ENCODE results near the gene TNFRSF17. TPM values are rescaled to one million over a fixed set of nuclear protein-coding genes. Genes with fewer than 3 reads are reported as not detected.
A peak's percentile ranks its signal among the peaks of the same experiment; 100 is the strongest.

The TNFRSF17 gene
- total and polyA plus RNA-seq, 9 of the 15 experiments (the other 6 are each of a cell fraction or from before 2014, with no cell fraction given) = not detected

DNA sequence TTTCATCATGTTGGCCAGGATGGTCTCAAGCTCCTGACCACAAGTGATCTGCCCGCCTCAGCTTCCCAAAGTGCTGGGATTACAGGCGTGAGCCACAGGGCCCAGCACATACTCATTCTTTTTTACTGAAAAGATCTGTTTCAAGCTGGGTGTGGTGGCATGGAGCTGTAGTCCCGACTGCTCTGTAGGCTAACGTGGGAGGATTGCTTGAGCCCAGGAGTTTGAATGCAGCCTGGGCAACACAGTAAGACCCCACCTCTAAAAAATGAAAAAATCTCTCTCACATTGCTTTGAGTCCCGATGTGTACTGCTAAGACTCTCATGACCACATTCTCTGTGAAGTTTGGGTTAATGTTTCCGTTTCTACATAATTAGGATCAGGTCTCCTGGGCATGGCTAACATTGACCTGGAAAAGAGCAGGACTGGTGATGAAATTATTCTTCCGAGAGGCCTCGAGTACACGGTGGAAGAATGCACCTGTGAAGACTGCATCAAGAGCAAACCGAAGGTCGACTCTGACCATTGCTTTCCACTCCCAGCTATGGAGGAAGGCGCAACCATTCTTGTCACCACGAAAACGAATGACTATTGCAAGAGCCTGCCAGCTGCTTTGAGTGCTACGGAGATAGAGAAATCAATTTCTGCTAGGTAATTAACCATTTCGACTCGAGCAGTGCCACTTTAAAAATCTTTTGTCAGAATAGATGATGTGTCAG is 2.3 kb downstream of the TNFRSF17 start:
- H3K27me3 ChIP-seq (ENCODE audit: control insufficient read depth in 2 of 2, insufficient read depth in 2 of 2, low read length in 2 of 2) = no peaks in the 10 kb centered on the region
- no peak overlapping the region for H3K27ac ChIP-seq (ENCODE audit: extremely low read depth, low read depth, low read length)
- in situ Hi-C loops (cut with MboI) = no loop called here
- H3K4me2 ChIP-seq (ENCODE audit: insufficient read depth, low read length) = no peak overlapping the region
- H3K9ac ChIP-seq (ENCODE audit: insufficient read depth in 1 of 2, low read depth in 2 of 2, low read length in 2 of 2) = no peak overlapping the region
- H3K79me2 ChIP-seq (ENCODE audit: control insufficient read depth, insufficient read depth, low read length) = no peaks in the 10 kb centered on the region
- intact Hi-C loops (cut with micrococcal nuclease) = no loop called here
- ATAC-seq (no peak), FAIRE-seq (no peak), DNase-seq (ENCODE audit: extremely low read depth in 1 of 4, low spot score in 3 of 4) (no peak)
- no peaks in the 10 kb centered on the region for H3K36me3 ChIP-seq (ENCODE audit: control insufficient read depth, insufficient read depth, low read length)
- TF ChIP-seq ZNF121 (CRISPR knock-in tag; conservative IDR thresholded peaks at IDR 0.05) (peak; percentile 19; the same call in 1 of the 2 replicates), KLF6 (CRISPR knock-in tag; IDR thresholded peaks at IDR 0.05; ENCODE audit: borderline replicate concordance) (no peak)
- H4K20me1 ChIP-seq (replicated peaks; ENCODE audit: control insufficient read depth, insufficient read depth, low read length) = no peaks in the 10 kb centered on the region
- H3K9me1 ChIP-seq (ENCODE audit: control insufficient read depth, insufficient read depth, low read length) = no peaks in the 10 kb centered on the region
- ChIA-PET CTCF (ENCODE audit: low intra/inter-chr PET ratio) (no interaction called here), POLR2A (interaction anchor here (0.5 to 2.6 kb wide), 3 partner anchors 9 to 762 kb away, joined by 3 to 9 read pairs (median 3); partner anchors contain the start of gene SNX29)
- H3K9me3 ChIP-seq (replicated peaks; ENCODE audit: control insufficient read depth, insufficient read depth, low read depth, low read length) = no peaks in the 10 kb centered on the region
- WGBS (ENCODE audit: insufficient coverage, low coverage, missing lambda C conversion rate) = 31% methylated on average over 17 of the region's 17 CpGs
- H3K4me3 ChIP-seq = no peak overlapping the region
- H3K4me1 ChIP-seq (replicated peaks in 1 of 2; ENCODE audit: control insufficient read depth in 2 of 2, insufficient read depth in 2 of 2, low read length in 2 of 2) = peaks cover 0 to 12% of the 10 kb centered on the region in 2 experiments; a peak in 2 of 5 replicates
- H2AFZ ChIP-seq (ENCODE audit: low read depth, low read length) = peak overlapping the region; percentile 57
- BruUV-seq (replicated peaks) = no TSS peak

DNA sequence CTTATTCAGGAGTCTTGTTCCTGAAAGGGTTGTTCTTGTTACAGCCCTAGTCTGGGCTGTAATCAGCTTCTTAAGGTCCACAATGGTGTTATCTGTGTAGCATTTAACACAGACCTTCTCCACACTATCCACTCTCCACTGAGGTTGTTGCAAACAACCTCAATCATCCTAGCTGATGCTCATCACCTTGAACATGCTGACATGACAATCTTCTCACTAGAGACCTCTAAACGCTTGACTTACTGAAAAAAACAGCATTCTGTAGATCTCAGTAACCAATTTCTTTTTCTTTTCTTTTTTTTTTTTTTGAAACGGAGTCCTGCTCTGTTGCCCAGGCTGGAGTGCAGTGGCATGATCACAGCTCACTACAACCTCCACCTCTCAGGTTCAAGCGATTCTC is 3.6 kb downstream of the TNFRSF17 start:
- in situ Hi-C loops (cut with MboI) = no loop called here
- BruUV-seq (replicated peaks) = no TSS peak
- WGBS (ENCODE audit: insufficient coverage, low coverage, missing lambda C conversion rate) = 25% methylated on average over 2 of the region's 3 CpGs

More for the DNA sequence above, 3.6 kb downstream of the TNFRSF17 start:
- no peaks in the 10 kb centered on the region for H3K9me3 ChIP-seq (replicated peaks; ENCODE audit: control insufficient read depth, insufficient read depth, low read depth, low read length)
- POLR2A ChIA-PET = interaction anchor here (0.9 to 2.6 kb wide), 3 partner anchors 8 to 10 kb away, joined by 3 to 9 read pairs (median 5); partner anchors contain the start of gene SNX29
- FAIRE-seq (no peak), DNase-seq (ENCODE audit: extremely low read depth in 1 of 4, low spot score in 3 of 4) (no peak), ATAC-seq (no peak)
- no peaks in the 10 kb centered on the region for H3K27me3 ChIP-seq (ENCODE audit: control insufficient read depth in 2 of 2, insufficient read depth in 2 of 2, low read length in 2 of 2)
- no peak overlapping the region for H2AFZ ChIP-seq (ENCODE audit: low read depth, low read length)
- H3K36me3 ChIP-seq (ENCODE audit: control insufficient read depth, insufficient read depth, low read length) = no peaks in the 10 kb centered on the region
- no peak overlapping the region for H3K4me2 ChIP-seq (ENCODE audit: insufficient read depth, low read length)
- no peaks in the 10 kb centered on the region for H3K9me1 ChIP-seq (ENCODE audit: control insufficient read depth, insufficient read depth, low read length)
- H3K4me3 ChIP-seq = no peak overlapping the region
- H4K20me1 ChIP-seq (replicated peaks; ENCODE audit: control insufficient read depth, insufficient read depth, low read length) = no peaks in the 10 kb centered on the region
- peak; percentile 62; the same call in 1 of the 2 replicates for TF ChIP-seq MAFF (IDR thresholded peaks at IDR 0.05; ENCODE audit: low read length)
- TF ChIP-seq ZSCAN32 (CRISPR knock-in tag; IDR thresholded peaks at IDR 0.05) = no peak
- peak; percentile 85 for TF ChIP-seq MAFG (tag; conservative IDR thresholded peaks at IDR 0.05)
- peak; percentile 96 for TF ChIP-seq ZNF316 (IDR thresholded peaks at IDR 0.05)
- TF ChIP-seq E2F8 (IDR thresholded peaks at IDR 0.05; ENCODE audit: low read depth, partially characterized antibody) = no peak
- TF ChIP-seq GTF2F1 (IDR thresholded peaks at IDR 0.05; ENCODE audit: low read depth, low read length) = no peak
- no peak for TF ChIP-seq ZNF23 (CRISPR knock-in tag; IDR thresholded peaks at IDR 0.05)
- no peak for TF ChIP-seq KAT8 (IDR thresholded peaks at IDR 0.05; ENCODE audit: low read depth)
- peak; percentile 67; the same call in 1 of the 2 replicates for TF ChIP-seq MAFK (IDR thresholded peaks at IDR 0.05; ENCODE audit: low read length)
- no peak for TF ChIP-seq NR2C1 (IDR thresholded peaks at IDR 0.05)
- no peak for TF ChIP-seq NR2C1 (tag; IDR thresholded peaks at IDR 0.05)
- TF ChIP-seq C11orf30 (IDR thresholded peaks at IDR 0.05; ENCODE audit: low read depth) = peak; percentile 86
- no peaks in the 10 kb centered on the region for H3K79me2 ChIP-seq (ENCODE audit: control insufficient read depth, insufficient read depth, low read length)
- no peak overlapping the region for H3K27ac ChIP-seq (ENCODE audit: extremely low read depth, low read depth, low read length)
- CTCF ChIA-PET (ENCODE audit: low intra/inter-chr PET ratio) = no interaction called here
- peaks cover 0 to 12% of the 10 kb centered on the region in 2 experiments; a peak in 2 of 5 replicates for H3K4me1 ChIP-seq (replicated peaks in 1 of 2; ENCODE audit: control insufficient read depth in 2 of 2, insufficient read depth in 2 of 2, low read length in 2 of 2)
- intact Hi-C loops (cut with micrococcal nuclease) = no loop called here
- H3K9ac ChIP-seq (ENCODE audit: insufficient read depth in 1 of 2, low read depth in 2 of 2, low read length in 2 of 2) = no peak overlapping the region

Measured in K562 (cell line).